GM19351 (cell line): Measurements from ENCODE around the gene CDK13.
"Not testable (repeated sequence)": the region's sequence is repeated elsewhere in the genome, so short reads cannot be mapped to it uniquely, and the experiment has no call there.

ENCODE experiments used
- ATAC-seq: cut with Tn5 transposase; IDR thresholded peaks from one replicate; pipeline ENCODE4 v1.9.1; 2021; ENCODE audit warnings: mild to moderate bottlenecking, moderate library complexity; ENCODE audit not compliant: unreplicated experiment

CDK13 gene

DNA sequence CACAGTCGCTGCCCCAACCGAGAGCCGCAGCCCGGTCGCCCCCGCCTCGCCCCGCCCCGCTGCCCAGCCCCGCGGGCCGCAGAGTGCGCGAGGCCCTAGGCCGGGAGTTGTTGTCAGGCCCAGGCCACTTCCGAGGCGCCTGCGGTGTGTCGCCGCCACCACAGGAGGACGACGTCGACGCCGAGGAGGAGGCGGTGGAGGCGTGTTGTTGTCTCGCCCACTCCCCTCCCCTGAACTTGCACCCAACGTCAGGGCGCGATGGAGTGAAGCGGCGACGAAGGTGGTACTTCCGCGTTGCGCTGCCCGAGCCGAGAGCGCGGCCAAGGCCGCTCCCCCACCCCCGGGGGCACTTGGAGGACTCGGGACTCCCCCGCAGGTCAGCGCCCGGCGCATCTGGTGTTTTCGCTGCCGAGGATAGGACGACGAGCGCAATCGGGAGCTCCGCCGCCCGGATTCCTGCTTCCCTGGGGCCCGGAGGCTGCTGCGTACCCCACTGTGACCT is at the start of gene CDK13:
CDK13 (plus strand) TSS at position 286 of the 502 bp plus-strand sequence. CDS start 386 bp downstream, outside the sequence.
- peak; percentile 42 for ATAC-seq

DNA sequence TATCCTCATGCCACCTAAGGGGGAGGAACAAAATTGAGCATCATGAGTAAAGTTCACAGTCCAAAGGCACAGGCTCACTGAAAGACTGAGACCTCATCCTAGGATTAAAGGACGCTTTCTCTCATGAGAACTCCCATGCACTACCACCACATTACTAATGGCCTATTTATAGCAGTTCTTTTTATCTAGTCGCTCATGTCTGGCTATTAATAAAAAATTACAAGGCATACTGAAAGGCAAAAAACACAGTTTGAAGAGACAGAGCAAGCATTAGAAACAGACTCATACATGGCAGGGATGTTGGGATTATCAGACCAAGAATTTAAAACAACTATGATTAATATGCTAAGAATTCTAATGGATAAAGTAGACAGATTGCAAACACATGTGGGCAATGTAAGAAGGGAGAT is 46.0 kb upstream of the CDK13 start:
- no peak for ATAC-seq

DNA sequence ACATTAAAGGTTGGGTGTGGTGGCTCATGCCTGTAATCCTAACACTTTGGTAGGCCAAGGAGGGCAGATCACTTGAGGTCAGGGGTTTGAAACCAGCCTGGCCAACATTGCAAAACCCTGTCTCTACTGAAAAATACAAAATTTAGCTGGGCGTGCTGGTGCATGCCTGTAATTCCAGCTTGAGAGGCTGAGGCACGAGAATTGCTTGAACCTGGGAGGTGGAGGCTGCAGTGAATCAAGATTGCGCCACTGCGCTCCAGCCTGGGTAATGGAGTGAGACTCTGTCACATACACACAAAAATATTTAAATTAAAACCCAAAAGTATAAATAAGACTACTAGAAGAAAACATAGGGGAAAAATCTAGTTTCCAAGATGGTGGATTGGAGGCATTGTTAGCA is 41.9 kb upstream of the CDK13 start:
- no peak for ATAC-seq

DNA sequence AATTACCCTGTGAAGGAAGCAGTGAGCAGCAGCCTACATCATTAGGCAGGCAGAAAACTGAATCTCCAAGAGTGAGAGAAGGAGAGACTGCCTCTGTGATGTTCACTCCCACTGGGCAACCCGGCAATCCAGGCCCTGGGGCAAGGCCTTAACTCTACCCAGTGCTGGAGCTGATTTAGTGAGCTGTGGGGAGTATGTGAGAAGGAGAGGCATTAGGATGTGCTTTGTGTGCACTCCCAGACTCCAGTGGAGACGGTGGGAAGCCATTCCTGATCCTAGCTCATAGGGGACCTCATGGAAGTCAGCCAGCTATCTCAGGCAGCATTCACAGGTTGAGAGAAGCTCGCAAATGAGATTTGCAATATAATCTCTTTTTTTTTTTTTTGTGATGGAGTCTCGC is 41.1 kb upstream of the CDK13 start:
- no peak for ATAC-seq

DNA sequence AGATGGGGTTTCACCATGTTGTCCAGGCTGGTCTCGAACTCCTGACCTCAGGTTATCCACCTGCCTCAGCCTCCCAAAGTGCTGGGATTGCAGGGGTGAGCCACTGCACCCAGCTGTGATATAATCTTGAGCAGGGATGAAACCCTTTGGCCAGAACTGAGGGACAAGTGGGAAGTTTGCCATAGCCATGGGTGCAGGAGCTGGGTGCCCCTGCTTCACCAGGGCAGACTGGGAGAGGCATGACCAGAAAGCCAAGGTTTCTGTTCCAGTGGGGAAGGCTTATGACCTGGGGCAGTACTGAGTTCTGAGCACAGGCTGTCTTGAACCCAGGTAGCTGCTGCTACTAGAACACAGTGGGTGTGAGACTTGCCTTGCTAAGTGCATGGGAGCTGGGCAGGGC is 40.5 kb upstream of the CDK13 start:
- no peak for ATAC-seq

DNA sequence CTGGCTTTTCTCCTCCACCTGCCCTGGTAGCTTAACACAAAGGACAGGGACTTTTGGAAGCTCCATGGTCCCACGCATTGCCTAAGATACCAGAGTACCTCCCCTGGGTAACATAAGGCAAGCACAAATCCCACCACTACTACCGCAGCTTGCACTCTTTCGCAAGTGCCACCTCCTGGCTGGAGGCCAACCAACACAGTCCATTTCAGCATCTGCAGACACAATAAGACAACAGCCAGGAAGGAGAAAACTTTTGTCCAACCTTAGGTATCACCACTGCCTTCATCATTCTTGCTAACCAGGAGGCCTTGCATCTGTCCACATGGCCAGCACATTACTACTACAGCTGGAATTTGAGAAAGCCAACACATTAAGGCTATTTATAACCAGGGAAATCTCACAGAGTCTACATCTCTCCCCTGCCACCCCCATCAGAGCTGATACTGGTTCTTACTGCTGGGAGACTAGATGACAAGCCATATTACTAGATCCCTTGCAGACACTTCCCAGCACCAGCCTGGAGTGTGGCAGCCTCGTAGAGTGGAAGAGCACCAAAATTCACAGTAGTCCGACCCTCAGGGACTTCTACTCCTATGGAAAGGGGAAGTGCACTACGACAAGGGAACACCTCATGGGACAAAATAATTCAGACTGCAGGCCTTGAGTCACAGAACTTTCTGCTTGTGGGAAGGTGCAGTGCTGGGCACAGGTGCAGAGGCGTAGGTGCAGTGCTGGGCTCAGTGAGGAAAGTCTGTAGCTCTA is 39.8 kb upstream of the CDK13 start:
- ATAC-seq, result no peak

DNA sequence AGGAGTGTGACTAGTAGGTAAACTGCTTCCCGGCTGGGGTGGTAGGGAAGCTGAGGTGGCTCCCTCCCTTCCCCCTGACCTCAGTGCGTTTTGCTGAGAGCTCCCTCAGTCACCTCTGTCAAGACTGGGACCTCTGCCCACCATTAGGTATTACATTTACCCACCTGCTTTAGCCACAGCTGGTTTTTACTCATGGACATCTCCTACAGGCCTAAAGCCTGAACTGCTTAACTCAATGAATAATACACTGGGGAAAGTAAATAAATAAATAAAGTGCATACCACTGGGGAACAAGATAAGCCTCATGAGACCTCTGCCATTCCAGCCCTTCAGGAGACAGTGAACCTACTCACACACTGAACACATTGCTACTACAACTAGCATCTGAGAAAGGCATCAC is 38.9 kb upstream of the CDK13 start:
- ATAC-seq, result no peak

DNA sequence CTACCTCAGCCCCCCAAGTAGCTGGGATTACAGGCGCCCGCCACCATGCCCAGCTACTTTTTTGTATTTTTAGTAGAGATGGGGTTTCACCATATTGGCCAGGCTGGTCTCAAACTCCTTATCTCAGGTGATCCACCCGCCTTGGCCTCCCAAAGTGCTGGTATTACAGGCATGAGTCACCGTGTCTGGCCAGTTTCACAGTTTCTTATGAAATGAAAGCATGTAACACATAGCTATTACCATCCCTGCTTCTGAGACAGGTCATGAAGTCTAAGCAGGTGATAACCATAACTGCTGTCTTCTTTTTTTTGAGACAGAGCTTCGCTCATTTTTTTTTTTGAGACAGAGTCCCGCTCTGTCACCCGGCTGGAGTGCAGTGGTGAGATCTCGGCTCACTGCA is 34.2 kb upstream of the CDK13 start:
- ATAC-seq, result not testable (repeated sequence)

DNA sequence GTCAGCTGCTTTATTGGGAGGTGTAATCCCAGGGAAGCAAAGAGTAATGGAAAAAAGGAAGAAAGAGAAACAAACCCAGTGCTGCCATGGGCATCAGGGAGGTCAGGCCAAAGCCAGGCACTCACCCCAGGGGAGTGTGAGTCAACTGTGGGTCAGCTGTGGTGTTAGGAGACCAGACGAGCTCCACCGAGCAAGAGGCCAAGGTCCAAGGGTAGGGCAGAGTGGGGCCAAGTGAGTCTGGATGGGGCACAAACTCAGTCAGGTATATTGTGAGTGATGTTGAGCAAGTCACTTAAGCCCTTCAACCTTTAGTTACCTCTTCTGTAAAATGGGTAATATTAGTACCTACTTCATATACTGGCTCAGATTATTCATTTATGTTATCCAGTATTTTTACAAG is 30.4 kb upstream of the CDK13 start:
- no peak for ATAC-seq

DNA sequence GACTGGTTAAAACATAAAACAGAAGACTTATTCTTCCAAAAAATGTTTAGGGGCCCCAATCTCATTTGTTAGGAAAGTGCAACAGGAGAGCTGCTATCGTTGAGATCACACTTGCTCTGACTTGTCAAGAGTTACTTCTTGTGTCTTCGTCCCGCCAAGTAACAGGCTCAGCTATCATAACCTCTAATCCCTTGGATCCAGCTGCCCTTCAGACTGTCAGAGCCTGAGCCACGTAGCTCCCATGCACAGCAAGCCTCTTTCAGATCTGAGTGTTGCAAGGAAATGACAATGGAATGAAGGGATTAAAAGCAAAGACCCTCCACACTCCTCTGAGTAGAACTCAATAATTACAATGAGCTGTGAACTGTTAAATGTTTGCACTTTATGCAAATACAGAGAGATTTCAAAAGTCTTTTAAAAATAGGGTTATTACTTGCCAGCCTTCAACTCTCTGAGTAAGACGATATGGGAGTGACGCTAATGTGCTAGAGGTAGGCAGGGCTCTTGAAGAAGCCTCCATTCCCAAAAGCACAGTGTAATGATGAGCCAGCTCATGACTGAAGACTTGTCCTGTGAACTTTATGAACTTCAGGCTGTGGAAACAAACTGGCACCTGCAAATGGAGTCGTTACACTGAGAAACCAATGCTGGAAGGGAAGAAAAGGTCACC is 28.4 kb upstream of the CDK13 start:
- no peak for ATAC-seq

DNA sequence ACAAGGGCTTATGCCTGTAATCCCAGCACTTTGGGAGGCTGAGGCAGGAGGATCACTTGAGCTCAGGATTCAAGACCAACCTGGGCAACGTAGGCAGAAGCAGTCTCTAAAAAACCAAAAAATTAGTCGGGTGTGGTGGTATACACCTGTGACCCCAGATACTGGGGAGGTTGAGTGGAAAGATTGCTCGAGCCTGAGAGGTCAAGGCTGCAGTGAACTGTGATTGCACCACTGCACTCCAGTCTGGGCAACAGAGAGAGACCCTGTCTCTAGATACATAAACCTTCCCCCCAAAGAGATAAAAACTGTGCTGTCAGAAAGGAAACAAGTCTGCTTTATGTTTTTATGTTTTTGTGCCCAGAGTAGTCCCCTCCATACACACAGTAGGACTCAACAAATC is 27.5 kb upstream of the CDK13 start:
- no peak for ATAC-seq

DNA sequence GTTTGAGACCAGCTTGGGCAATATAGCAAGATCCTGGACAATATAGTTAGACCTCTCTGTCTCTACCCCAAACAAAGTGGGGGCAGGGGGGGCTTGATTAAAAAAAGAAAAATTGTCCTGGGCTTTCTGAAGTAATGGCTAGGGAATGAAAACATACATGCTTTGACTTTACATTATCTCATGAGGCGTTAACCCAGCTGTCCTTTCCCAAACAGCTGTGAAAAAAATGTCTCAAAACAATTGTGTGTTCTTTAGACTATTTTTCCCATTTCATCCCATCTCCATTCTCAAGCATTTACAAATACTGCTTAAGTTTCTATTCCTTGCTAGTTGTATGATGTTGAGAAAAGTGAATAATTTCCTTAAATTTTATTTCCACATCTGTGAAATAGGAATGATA is 27.0 kb upstream of the CDK13 start:
- ATAC-seq, result no peak

DNA sequence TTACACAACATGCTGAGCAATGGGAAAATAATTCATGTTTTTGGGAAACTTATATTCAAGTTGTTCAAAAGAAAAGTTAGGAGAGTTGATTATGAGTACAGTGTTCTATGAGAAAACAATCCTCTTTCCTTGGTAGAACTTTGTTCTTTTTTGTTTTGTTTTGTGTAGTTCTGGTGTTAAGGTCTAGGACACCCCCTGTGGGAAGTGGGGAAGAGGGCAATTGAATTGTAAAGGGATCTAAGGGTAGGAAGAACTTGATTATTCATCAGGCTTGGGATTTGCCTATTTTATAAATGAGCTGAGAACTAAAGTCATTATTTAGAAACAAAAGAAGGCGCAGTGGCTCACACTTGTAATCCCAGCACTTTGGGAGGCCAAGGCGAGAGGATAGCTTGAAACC is 25.9 kb upstream of the CDK13 start:
- no peak for ATAC-seq

DNA sequence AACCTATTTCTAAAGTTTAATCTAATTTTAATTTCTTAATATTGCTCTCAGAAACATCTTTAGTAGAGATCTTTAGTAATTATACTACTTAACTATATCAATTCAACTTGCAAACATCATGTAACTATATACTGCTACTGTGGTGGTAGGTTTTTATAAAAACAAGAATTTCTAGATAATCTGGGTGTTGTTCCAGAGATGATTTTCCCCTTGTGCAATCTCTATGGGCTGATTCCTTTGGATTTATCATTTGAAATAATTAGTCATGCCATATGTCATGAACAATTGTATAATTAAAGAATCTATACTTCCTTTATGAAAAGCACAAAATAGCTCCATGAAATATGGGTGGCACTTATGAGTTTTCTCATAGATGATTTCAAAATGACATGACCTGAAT is 23.9 kb upstream of the CDK13 start:
- ATAC-seq, result no peak

DNA sequence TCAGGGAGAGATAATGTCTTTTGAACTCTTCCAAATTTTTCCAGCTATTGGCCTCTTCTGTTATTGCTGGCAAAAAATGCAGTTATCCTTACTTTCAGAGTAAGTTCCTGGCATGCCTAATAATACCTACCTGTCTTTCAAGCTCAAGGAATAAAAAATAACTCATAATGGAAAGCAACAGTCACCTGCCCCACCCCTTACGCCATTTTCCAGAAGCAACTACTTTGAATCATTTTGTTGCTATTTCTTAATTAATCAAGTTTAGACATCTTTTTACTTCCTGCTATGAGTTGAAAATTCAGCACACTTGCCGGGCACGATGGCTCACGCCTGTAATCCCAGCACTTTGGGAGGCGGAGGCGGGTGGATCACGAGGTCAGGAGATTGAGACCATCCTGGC is 23.0 kb upstream of the CDK13 start:
- ATAC-seq, result no peak

DNA sequence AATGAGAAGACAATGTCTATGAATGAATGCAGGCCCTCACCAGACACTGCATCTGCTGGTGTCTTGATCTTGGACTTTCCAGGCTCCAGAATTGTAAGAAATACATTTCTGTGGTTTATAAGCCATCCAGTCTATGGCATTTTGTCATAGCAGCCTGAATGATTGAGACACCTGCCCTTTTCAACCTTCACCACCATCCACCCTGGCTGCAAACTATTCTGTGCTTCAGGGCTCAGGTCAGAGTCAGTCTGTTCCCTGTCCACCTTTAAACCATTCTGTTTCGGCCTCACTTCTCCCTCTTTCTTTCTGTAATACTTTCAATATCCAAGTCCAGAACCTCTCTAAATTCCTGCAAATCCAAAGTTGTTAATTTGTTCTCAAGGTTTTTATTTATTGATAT is 15.9 kb upstream of the CDK13 start:
- no peak for ATAC-seq

DNA sequence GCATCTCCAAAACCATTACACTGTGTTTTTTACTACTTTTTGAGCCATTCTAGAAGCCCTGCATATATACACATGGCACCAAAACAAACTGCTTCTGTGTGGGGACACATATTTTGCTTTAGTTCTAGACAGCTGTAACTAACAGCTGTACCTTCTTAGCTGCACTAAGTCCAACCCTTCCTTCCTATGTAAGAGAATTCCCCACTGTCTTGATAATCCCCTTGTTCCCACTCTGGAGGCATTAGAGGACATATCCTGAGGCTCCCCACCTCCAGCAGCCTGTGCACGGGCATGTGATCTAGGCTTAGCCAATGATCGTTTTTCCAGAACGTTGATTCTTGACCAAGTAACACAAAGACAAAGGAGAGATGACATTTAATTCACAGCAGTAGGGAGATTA is 13.3 kb upstream of the CDK13 start:
- ATAC-seq, result no peak

DNA sequence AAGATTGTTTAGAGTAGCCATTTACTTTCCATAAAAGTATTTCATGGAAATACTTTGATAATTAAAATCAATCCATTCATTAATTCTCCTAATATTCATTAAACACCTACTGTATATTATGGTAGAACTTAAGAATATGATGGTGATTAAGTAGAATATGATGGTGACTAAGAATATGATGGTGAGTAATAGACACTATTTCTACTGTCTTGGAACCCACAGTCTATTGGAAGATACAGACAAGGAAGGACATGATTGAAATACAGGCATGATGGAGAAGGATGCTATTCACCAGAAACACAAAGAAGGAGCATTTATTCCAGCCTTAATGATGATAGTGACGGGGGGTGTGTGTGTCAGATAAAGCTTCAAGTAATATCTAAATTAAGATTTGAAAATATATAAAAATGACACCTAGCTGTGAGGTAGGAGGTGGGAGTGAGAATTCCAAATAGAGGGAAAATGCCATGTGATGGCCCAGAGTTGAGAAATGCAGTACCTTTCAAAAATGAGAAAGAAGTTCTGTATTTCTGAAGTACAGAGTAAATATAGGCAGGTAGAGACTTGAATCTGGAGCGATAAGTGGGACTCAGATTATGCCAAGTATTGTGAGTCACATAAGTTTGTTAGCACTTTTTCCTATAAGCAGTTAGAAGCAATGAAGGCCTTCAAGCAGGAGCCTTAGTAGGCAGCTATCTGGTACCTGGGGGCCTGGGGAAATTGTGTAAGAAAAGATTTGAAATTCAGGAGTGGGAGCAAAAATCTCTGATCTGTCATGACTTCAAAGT is 12.5 kb upstream of the CDK13 start:
- ATAC-seq, result no peak

DNA sequence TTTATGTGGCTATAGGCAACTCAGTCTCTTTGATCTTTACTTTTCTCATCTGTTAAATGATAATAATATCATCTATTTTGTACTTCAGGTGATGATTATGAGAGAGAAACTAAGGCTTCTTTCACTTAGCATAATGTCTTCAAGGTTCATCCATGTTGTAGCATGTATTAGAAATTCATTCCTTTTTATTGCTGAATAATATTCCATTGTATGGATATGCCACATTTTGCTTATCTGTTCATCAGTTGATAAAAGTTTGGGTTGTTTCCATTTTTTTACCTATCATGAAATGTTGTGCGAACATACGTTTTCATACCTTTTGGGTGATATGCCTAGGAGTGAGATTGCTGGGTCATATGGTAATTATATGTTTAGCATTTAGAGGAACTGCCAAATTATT is 7.2 kb upstream of the CDK13 start:
- ATAC-seq, result no peak

DNA sequence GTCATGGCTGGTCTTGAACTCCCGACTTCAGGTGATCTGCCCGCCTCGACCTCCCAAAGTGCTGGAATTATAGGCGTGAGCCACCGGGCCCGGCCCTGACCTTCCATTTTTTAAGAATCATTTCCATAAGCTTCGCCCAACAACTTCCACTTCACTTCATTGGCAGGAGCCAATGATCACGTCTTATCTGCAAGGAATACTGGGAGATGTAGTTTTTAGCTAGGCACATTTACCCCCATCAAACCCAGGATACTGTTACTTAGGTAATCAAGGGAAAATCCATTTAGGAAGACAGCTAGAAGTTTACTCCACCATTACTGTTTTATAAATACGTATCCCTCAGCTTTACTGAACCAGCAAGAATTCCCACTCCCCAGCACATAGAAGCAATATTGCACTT is 3.4 kb upstream of the CDK13 start:
- ATAC-seq, result no peak

DNA sequence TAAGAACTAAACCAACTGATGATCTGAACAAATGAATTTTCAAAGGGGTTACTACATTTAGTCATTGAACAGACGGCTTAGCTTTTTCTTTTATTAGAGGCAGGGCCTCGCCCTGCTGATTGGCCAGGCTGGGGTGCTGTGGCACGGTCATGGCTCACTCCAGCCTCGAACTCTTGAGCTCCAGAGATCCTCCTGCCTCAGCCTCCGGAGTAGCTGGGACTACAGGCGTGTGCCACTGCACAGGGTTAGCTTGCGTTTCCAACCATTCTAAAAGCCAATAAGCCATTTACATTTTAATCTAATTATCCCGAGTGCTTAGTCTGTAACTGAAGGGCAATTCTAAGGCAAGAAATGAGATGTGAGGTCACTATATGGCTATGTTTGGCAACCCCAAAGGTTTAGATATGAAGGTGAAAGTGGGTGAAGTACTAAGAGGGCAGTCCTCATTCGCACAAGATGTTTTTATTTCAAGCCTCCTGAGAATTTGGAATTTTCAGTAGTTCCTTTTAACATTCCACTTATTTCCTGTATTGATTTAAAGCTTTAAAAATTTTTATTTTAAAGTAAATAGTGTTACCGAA is 1.6 kb upstream of the CDK13 start:
- no peak for ATAC-seq
